ENCODE results near the gene EXOC1L. TPM values are rescaled to one million over a fixed set of nuclear protein-coding genes. Genes with fewer than 3 reads are reported as not detected.

The EXOC1L gene
- total and polyA plus RNA-seq, 2 of the 13 experiments (the other 11 are each of a cell fraction or from before 2014, with no cell fraction given): not detected

DNA sequence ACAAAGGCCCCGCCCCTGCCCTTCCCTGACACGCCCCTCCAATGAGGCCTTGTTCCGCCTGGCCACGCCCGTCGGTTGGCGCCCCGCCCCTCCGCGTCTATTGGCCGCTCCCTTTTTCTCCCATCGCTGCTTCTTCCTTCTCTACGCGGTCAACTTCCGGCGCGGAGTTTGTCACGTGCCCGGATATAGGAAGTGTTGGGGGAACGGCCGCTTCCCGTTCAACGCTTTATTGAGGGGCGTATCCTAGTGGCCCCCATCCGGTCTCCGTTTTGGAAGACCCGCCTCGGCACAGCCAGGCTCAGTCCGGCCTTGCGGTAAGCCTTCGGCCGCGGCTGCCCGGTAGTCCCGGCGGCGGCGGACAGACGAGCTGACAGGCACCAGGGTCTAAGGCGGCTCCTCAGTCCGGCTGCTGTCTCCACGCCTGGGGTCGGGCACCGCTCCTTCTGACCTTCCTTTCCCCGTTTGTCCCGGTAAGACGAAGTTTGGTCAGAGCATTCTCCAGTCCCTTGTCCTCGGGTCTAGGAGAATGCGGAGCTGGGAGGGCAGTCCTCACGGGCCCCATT is 34.0 kb downstream of the EXOC1L start, which contains the start of gene EXOC1 (continued):
- TF ChIP-seq, protein P1, sequence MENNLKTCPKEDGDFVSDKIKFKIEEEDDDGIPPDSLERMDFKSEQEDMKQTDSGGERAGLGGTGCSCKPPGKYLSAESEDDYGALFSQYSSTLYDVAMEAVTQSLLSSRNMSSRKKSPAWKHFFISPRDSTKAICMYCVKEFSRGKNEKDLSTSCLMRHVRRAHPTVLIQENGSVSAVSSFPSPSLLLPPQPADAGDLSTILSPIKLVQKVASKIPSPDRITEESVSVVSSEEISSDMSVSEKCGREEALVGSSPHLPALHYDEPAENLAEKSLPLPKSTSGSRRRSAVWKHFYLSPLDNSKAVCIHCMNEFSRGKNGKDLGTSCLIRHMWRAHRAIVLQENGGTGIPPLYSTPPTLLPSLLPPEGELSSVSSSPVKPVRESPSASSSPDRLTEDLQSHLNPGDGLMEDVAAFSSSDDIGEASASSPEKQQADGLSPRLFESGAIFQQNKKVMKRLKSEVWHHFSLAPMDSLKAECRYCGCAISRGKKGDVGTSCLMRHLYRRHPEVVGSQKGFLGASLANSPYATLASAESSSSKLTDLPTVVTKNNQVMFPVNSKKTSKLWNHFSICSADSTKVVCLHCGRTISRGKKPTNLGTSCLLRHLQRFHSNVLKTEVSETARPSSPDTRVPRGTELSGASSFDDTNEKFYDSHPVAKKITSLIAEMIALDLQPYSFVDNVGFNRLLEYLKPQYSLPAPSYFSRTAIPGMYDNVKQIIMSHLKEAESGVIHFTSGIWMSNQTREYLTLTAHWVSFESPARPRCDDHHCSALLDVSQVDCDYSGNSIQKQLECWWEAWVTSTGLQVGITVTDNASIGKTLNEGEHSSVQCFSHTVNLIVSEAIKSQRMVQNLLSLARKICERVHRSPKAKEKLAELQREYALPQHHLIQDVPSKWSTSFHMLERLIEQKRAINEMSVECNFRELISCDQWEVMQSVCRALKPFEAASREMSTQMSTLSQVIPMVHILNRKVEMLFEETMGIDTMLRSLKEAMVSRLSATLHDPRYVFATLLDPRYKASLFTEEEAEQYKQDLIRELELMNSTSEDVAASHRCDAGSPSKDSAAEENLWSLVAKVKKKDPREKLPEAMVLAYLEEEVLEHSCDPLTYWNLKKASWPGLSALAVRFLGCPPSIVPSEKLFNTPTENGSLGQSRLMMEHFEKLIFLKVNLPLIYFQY (CRISPR knock-in tag; IDR thresholded peaks at IDR 0.05; ENCODE audit: borderline replicate concordance): peak; percentile 46; the same call in 1 of the 2 replicates
- TF ChIP-seq RNF2 (conservative IDR thresholded peaks at IDR 0.05; ENCODE audit: low read depth) (no peak), SATB2 (CRISPR knock-in tag; IDR thresholded peaks at IDR 0.05) (no peak), ZNF879 (CRISPR knock-in tag; IDR thresholded peaks at IDR 0.05) (no peak), ZNF891 (CRISPR knock-in tag; IDR thresholded peaks at IDR 0.05) (peak; percentile 67), ZNF136 (CRISPR knock-in tag; IDR thresholded peaks at IDR 0.05; ENCODE audit: low read depth) (no peak), ZMYM3 (CRISPR knock-in tag; IDR thresholded peaks at IDR 0.05) (no peak), TCF7 (IDR thresholded peaks at IDR 0.05; ENCODE audit: low read depth) (no peak), ZFP82 (CRISPR knock-in tag; IDR thresholded peaks at IDR 0.05; ENCODE audit: borderline replicate concordance) (no peak), ZNF20 (CRISPR knock-in tag; IDR thresholded peaks at IDR 0.05) (no peak), ZBTB20 (CRISPR knock-in tag; IDR thresholded peaks at IDR 0.05; ENCODE audit: borderline replicate concordance, low read depth) (no peak), PHF5A (CRISPR knock-in tag; IDR thresholded peaks at IDR 0.05; ENCODE audit: low read depth, unreplicated experiment) (no peak), ZNF788 (CRISPR knock-in tag; IDR thresholded peaks at IDR 0.05; ENCODE audit: borderline replicate concordance) (peak; percentile 30; the same call in 1 of the 2 replicates), ZNF253 (CRISPR knock-in tag; IDR thresholded peaks at IDR 0.05; ENCODE audit: borderline replicate concordance) (no peak), ZMYM2 (CRISPR knock-in tag; IDR thresholded peaks at IDR 0.05) (no peak), PHF8 (CRISPR knock-in tag; IDR thresholded peaks at IDR 0.05) (peak; percentile 95), ASH2L (IDR thresholded peaks at IDR 0.05; ENCODE audit: insufficient read length, low read depth, low read length) (peak; percentile 99), SMAD9 (CRISPR knock-in tag; IDR thresholded peaks at IDR 0.05) (no peak), GTF2F1 (IDR thresholded peaks at IDR 0.05; ENCODE audit: low read length) (no peak), ZNF317 (CRISPR knock-in tag; IDR thresholded peaks at IDR 0.05) (peak; percentile 66), PBX3 (CRISPR knock-in tag; IDR thresholded peaks at IDR 0.05; ENCODE audit: borderline replicate concordance) (no peak)
- TF ChIP-seq, protein P2, sequence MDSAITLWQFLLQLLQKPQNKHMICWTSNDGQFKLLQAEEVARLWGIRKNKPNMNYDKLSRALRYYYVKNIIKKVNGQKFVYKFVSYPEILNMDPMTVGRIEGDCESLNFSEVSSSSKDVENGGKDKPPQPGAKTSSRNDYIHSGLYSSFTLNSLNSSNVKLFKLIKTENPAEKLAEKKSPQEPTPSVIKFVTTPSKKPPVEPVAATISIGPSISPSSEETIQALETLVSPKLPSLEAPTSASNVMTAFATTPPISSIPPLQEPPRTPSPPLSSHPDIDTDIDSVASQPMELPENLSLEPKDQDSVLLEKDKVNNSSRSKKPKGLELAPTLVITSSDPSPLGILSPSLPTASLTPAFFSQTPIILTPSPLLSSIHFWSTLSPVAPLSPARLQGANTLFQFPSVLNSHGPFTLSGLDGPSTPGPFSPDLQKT (CRISPR knock-in tag; IDR thresholded peaks at IDR 0.05; ENCODE audit: borderline replicate concordance): no peak
- TF ChIP-seq, protein P3, sequence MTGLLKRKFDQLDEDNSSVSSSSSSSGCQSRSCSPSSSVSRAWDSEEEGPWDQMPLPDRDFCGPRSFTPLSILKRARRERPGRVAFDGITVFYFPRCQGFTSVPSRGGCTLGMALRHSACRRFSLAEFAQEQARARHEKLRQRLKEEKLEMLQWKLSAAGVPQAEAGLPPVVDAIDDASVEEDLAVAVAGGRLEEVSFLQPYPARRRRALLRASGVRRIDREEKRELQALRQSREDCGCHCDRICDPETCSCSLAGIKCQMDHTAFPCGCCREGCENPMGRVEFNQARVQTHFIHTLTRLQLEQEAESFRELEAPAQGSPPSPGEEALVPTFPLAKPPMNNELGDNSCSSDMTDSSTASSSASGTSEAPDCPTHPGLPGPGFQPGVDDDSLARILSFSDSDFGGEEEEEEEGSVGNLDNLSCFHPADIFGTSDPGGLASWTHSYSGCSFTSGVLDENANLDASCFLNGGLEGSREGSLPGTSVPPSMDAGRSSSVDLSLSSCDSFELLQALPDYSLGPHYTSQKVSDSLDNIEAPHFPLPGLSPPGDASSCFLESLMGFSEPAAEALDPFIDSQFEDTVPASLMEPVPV (CRISPR knock-in tag; IDR thresholded peaks at IDR 0.05): no peak

All from HepG2 (cell line).